Measurements from ENCODE around the gene ABI3BP. TPM values are rescaled to one million over a fixed set of nuclear protein-coding genes. Genes with fewer than 3 reads are reported as not detected.

ABI3BP gene
- total and polyA plus RNA-seq, 10 of the 15 experiments (the other 5 are each of a cell fraction or from before 2014, with no cell fraction given): 0.03 to 0.42 (median 0.11) TPM; not detected in 4

- intact Hi-C loops (cut with micrococcal nuclease; ENCODE audit: unreplicated experiment): no loop called here
- H3K4me3 ChIP-seq: no peak overlapping the region
- no peak for FAIRE-seq
- H3K4me1 ChIP-seq (ENCODE audit: control insufficient read depth, insufficient read depth, low read length): no peaks in the 10 kb centered on the region
- H3K9ac ChIP-seq (ENCODE audit: control insufficient read depth, insufficient read depth, low read length): no peak overlapping the region
- H3K27me3 ChIP-seq (replicated peaks in 1 of 2; ENCODE audit: control insufficient read depth in 2 of 2, insufficient read depth in 2 of 2, low read length in 1 of 2): no peaks in the 10 kb centered on the region
- 20% methylated on average over 2 of the region's 2 CpGs for WGBS (ENCODE audit: insufficient coverage, insufficient replicate concordance, low lambda C conversion rate, missing lambda C conversion rate)
- H3K9me3 ChIP-seq (replicated peaks; ENCODE audit: control insufficient read depth, insufficient read depth, low read length): no peaks in the 10 kb centered on the region
- DNase-seq (ENCODE audit: low read depth, low spot score): no peak
- ChIA-PET RAD21 (ENCODE audit: unreplicated experiment) (no interaction called here), SMC1A (ENCODE audit: uncharacterized antibody, unreplicated experiment) (no interaction called here), CTCF (no interaction called here), POLR2A (no interaction called here)
- no peak overlapping the region for H2AFZ ChIP-seq (ENCODE audit: control insufficient read depth, low read depth, low read length)
- in situ Hi-C loops (cut with MboI): no loop called here
- H3K79me2 ChIP-seq (ENCODE audit: control insufficient read depth, insufficient read depth, low read length): no peaks in the 10 kb centered on the region
- H3K4me2 ChIP-seq (ENCODE audit: control insufficient read depth, insufficient read depth): no peak overlapping the region
- ATAC-seq: no peak
- no peaks in the 10 kb centered on the region for H4K20me1 ChIP-seq (ENCODE audit: control insufficient read depth, insufficient read depth)
- no peaks in the 10 kb centered on the region for H3K36me3 ChIP-seq (ENCODE audit: control insufficient read depth in 2 of 2, insufficient read depth in 2 of 2, low read length in 1 of 2)
- no TSS peak for BruUV-seq (replicated peaks)
- no peak overlapping the region for H3K27ac ChIP-seq (ENCODE audit: control insufficient read depth, insufficient read depth)
- TF ChIP-seq IKZF1 (conservative IDR thresholded peaks at IDR 0.05) (no peak), DPF2 (IDR thresholded peaks at IDR 0.05) (no peak), MTA2 (IDR thresholded peaks at IDR 0.05; ENCODE audit: low read depth) (no peak), USF2 (IDR thresholded peaks at IDR 0.05; ENCODE audit: borderline replicate concordance, low read depth, low read length) (no peak), NKRF (conservative IDR thresholded peaks at IDR 0.05) (no peak), SMAD1 (IDR thresholded peaks at IDR 0.05; ENCODE audit: low read depth, partially characterized antibody) (no peak), BHLHE40 (IDR thresholded peaks at IDR 0.05; ENCODE audit: borderline replicate concordance in 1 of 2, low read depth in 2 of 2, low read length in 1 of 2) (no peak), BRCA1 (IDR thresholded peaks at IDR 0.05; ENCODE audit: low read depth, low read length) (no peak), CREM (IDR thresholded peaks at IDR 0.05; ENCODE audit: low read depth) (no peak), TAF1 (IDR thresholded peaks at IDR 0.05; ENCODE audit: borderline replicate concordance, low read depth, low read length) (no peak), RB1 (IDR thresholded peaks at IDR 0.05; ENCODE audit: borderline replicate concordance) (no peak), MTA3 (IDR thresholded peaks at IDR 0.05; ENCODE audit: borderline replicate concordance, low read length) (no peak), IRF3 (IDR thresholded peaks at IDR 0.05) (no peak), BACH1 (IDR thresholded peaks at IDR 0.05; ENCODE audit: borderline replicate concordance) (no peak), NRF1 (conservative IDR thresholded peaks at IDR 0.05; ENCODE audit: low read depth, low read length) (no peak)
Observed at GRCh38 chr3:101026244-101026643, 33.0 kb upstream of the ABI3BP start.
